ENCODE results near the gene RAPGEF6.
"Not testable (repeated sequence)": the region's sequence is repeated elsewhere in the genome, so short reads cannot be mapped to it uniquely, and the experiment has no call there.

Gene RAPGEF6

DNA sequence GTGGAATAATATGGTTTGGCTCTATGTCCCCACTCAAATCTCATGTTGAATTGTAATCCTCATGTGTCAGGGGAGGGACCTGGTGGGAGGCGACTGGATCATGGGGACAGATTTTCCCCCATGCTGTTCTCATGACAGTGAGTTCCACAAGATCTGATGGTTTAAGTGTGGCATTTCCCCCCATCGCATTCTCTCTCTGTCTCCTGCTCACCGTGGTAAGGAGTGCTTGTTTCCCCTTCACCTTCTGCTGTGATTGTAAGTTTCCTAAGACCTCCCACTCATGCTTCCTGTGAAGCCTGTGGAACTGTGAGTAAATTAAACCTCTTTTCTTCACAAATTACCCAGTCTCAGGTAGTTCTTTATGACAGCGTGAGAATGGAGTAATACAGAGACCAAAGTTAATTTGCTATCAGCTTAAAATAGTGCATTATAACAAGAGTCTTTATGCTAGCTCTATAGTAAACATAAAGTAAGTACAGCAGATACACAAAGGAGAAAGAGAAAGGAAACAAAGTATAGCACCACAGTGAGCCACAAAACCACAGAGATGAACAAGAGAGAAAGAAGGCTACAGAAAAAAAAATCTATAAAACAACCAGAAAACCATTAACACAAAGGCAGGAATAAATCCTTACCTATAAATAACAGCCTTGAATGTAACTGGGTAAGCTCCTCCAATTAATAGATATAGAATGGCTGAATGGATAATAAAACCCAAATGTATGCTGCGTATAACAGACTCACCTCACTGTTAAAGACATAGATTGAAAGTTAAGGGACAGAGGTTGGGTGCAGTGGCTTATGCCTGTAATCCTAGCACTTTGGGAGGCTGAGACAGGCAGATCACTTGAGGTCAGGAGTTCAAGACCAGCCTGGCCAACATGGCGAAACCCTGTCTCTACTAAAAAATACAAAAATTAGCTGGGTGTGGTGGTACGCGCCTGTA is 39.7 kb downstream of the RAPGEF6 start:
- peak; percentile 19 for DNase-seq (ENCODE audit: low read depth)
- TF ChIP-seq, protein P1, sequence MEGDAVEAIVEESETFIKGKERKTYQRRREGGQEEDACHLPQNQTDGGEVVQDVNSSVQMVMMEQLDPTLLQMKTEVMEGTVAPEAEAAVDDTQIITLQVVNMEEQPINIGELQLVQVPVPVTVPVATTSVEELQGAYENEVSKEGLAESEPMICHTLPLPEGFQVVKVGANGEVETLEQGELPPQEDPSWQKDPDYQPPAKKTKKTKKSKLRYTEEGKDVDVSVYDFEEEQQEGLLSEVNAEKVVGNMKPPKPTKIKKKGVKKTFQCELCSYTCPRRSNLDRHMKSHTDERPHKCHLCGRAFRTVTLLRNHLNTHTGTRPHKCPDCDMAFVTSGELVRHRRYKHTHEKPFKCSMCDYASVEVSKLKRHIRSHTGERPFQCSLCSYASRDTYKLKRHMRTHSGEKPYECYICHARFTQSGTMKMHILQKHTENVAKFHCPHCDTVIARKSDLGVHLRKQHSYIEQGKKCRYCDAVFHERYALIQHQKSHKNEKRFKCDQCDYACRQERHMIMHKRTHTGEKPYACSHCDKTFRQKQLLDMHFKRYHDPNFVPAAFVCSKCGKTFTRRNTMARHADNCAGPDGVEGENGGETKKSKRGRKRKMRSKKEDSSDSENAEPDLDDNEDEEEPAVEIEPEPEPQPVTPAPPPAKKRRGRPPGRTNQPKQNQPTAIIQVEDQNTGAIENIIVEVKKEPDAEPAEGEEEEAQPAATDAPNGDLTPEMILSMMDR (IDR thresholded peaks at IDR 0.05; ENCODE audit: insufficient read depth, low read depth, low read length, missing control alignments), result no peak
- H3K4me3 ChIP-seq (ENCODE audit: low read depth, low read length), result no peak overlapping the region

DNA sequence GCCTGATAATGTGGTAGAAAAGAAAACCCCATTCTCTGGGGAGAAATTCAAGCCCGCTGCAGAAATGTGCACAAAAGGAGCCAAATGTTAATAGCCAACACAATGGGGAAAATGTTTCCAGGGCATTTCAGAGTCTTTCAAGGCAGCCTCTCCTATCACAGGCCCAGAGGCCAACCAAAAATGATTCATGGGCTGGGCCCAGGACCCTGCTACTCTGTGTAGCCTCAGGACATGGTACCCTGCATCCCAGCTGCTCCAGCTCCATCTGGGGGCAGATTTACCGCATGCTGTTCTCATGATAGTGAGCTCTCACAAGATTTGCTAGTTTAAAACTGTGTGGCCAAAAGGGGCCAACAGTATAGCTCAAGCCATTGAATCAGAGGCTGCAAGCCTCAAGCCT is 41.1 kb downstream of the RAPGEF6 start:
- no peak for DNase-seq (ENCODE audit: low read depth)
- no peak overlapping the region for H3K4me3 ChIP-seq (ENCODE audit: low read depth, low read length)
- TF ChIP-seq, protein P1 (IDR thresholded peaks at IDR 0.05; ENCODE audit: insufficient read depth, low read depth, low read length, missing control alignments), result no peak

DNA sequence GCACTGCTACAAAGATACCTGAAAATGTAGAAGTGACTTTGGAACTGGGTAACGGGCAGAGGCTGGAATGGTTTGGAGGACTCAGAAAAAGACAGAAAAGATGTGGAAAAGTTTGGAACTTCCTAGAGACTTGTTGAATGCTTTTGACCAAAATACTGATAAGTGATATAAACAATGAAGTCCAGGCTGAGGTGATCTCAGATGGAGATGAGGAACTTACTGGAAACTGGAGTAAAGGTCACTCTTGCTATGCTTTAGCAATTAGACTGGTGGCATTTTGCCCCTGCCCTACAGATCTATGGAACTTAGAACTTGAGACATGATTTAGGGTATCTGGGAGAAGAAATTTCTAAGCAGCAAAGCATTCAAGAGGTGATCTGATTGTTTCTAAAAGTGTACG is 41.6 kb downstream of the RAPGEF6 start:
- not testable (repeated sequence) for H3K4me3 ChIP-seq (ENCODE audit: low read depth, low read length); DNase-seq (ENCODE audit: low read depth)

DNA sequence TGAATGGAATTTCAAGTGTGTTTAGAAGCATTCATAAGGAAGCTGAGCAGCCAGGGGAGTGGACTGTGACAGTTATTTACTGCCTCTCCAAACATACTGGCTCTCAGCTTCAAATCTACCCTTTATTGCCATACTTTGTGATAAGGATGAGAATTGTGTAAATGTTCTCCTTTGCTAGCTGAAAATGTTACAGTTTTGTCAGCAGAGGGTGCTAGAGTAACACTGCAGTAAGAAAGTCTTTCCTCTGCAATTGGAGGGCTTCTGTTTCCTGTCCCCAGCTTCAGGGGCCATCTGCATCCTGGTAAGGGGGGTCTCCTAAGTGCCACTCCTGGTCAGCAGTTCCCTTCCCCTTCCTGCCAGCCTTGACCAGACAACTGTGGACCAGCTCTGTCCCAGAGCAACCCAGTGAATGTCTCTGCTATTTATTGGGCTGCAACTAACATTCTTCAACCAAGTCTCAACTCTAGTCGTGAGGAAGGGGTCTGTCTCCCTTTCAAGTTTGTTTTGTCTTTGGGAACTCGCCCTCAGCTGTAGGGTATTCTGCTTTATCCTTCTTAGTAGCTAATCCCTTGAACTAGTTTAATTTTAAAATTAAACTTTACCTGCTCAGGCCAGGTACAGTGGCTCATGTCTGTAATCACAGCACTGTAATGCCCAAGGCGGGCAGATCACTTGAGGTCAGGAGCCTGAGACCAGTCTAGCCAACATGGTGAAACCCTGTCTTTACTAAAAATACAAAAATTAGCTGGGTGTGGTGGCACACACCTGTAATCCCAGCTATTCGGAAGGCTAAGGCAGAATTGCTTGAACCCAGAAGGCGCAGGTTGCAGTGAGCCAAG is 45.3 kb downstream of the RAPGEF6 start:
- peak; percentile 67 for DNase-seq (ENCODE audit: low read depth)
- no peak overlapping the region for H3K4me3 ChIP-seq (ENCODE audit: low read depth, low read length)
- TF ChIP-seq, protein P1 (IDR thresholded peaks at IDR 0.05; ENCODE audit: insufficient read depth, low read depth, low read length, missing control alignments), result peak; percentile 80

DNA sequence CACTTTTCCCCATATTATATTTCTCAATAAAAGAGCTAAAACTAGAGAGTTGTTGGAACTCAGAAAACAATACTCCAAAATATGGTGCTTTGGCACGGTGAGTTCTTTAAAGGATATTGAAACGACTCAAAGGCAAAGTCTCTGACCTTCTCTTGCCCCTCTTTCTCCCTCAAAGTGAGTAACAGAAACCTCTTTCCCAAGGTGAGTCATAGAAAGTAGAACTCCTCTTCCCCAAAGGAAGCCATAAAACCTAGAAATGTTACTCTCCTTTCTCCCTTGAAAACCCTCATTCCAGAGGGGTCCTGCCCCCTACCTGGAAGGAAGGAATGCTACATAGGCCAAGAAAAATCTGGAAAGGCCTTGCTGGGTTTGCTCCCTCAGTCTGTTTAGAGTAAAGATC is 47.5 kb downstream of the RAPGEF6 start:
- DNase-seq (ENCODE audit: low read depth), result no peak
- no peak overlapping the region for H3K4me3 ChIP-seq (ENCODE audit: low read depth, low read length)
- TF ChIP-seq, protein P1 (IDR thresholded peaks at IDR 0.05; ENCODE audit: insufficient read depth, low read depth, low read length, missing control alignments), result no peak

DNA sequence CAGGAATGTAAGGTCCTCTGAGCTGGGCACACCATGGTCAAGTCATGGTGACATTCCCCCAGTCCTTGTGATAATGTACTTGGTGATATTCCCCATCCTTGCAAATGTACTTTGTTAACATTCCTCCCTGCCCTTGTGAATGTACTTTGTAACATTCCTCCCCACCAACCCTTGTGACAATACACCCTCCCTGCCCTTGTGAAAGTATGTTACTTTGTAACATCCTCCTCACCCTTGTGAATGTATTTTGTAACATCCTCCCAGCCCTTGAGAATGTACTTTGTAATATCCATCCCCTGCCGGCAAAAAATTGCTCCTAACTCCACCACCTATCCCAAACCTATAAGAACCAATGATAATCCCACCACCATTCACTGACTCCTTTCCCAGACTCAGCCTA is 53.3 kb downstream of the RAPGEF6 start:
- no peak overlapping the region for H3K4me3 ChIP-seq (ENCODE audit: low read depth, low read length)
- no peak for DNase-seq (ENCODE audit: low read depth)
- TF ChIP-seq, protein P1 (IDR thresholded peaks at IDR 0.05; ENCODE audit: insufficient read depth, low read depth, low read length, missing control alignments), result no peak
